Breast epithelium (tissue), 4 donors: ENCODE data around the gene RHBDF2. TPM values are rescaled to one million over a fixed set of nuclear protein-coding genes. Genes with fewer than 3 reads are reported as not detected.

ENCODE experiments used
- DNase-seq, 2 donors: peaks; one replicate each; pipeline ENCODE4 v3.0.0-alpha.2; 2019; ENCODE audit warnings: low spot score in 2 of 2
- H3K27ac ChIP-seq, 2 donors: fragments of 200-600 bp; sonication (generic) in 1 of 2; one replicate each; pipeline ENCODE4 v1.5.1; 2016 to 2019; ENCODE audit warnings: mild to moderate bottlenecking in 1 of 2
- H3K27me3 ChIP-seq, 2 donors: fragments of 200-600 bp; sonication (generic) in 1 of 2; one replicate each; pipeline versions ENCODE4 v1.5.1 to v1.6.0; 2017 to 2019; ENCODE audit warnings: control low read depth in 1 of 2, mild to moderate bottlenecking in 1 of 2
- H3K36me3 ChIP-seq: fragments of 200-600 bp; one replicate; pipeline ENCODE4 v1.5.1; 2019
- H3K4me1 ChIP-seq, 2 donors: fragments of 200-600 bp; sonication (generic); one replicate each; pipeline ENCODE4 v1.5.1; 2016 to 2019; ENCODE audit warnings: control low read depth in 1 of 2
- H3K4me3 ChIP-seq, 3 donors: fragments of 200-600 bp; sonication (generic); 1 replicate in 2 of 3; 2 replicates in 1 of 3; pipeline ENCODE4 v1.5.1; 2016 to 2019; ENCODE audit warnings: mild to moderate bottlenecking in 3 of 3, moderate library complexity in 2 of 3
- H3K9me3 ChIP-seq, 2 donors: fragments of 200-600 bp; sonication (generic) in 1 of 2; one replicate each; pipeline ENCODE4 v1.5.1; 2016 to 2019; ENCODE audit warnings: control low read depth in 1 of 2
- POLR2A ChIP-seq: fragments of 450-650 bp; IDR thresholded peaks from one replicate; pipeline ENCODE4 v1.6.1; 2016; ENCODE audit warnings: antibody characterized with exemption, mild to moderate bottlenecking, moderate library complexity
- POLR2AphosphoS5 ChIP-seq, 3 donors: sonication (generic); formaldehyde crosslinking; IDR thresholded peaks; one replicate each; pipeline ENCODE4 v1.6.1; 2017; ENCODE audit warnings: antibody characterized with exemption in 3 of 3
- intact Hi-C: fragments of 100-400 bp; cut with DNase I; formaldehyde crosslinking; loops from one replicate; pipeline ENCODE4 v1.15.1; 2023; ENCODE audit warnings: low total_unique reads
- total RNA-seq, 3 donors: library from RNA; depleted of rRNA; stranded (reverse); fragments of >200 nt; gene quantifications; one replicate each; pipeline ENCODE4 v1.1.0, GENCODE V29; 2016
- TF ChIP-seq, protein P1 (sequence below), 3 donors: fragments of 450-650 bp; IDR thresholded peaks; one replicate each; pipeline ENCODE4 v1.5.1; 2016 to 2017; ENCODE audit warnings: antibody characterized with exemption in 3 of 3, mild to moderate bottlenecking in 3 of 3, moderate library complexity in 3 of 3

The RHBDF2 gene
- total RNA-seq, 3 donors from 2014 or later, result 13.4 to 35.5 (median 26.8) TPM

DNA sequence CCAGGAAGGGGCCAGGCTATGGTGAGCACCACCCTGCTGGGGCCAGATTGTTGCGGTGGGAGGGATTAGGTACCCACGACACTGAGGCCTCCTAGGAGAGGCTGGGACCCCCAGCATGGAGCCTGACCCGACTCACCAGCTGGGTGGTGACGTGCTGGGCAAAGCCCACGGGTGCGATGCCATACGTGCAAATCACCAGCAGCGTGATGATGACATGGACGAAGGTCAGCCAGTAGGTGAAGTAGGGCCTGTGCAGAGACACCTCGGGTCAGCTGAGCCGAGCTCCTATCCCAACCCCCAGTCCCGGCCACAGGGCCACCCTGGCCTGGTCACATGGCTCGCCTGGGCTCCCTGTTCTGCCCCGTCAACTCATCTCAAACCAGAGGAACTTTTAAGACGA, 26.3 kb downstream of the RHBDF2 start:
- no peaks in the 10 kb centered on the region for H3K27me3 ChIP-seq
- H3K27ac ChIP-seq, result no peak overlapping the region
- no peak for DNase-seq
- H3K36me3 ChIP-seq, result no peaks in the 10 kb centered on the region
- TF ChIP-seq, protein P1, sequence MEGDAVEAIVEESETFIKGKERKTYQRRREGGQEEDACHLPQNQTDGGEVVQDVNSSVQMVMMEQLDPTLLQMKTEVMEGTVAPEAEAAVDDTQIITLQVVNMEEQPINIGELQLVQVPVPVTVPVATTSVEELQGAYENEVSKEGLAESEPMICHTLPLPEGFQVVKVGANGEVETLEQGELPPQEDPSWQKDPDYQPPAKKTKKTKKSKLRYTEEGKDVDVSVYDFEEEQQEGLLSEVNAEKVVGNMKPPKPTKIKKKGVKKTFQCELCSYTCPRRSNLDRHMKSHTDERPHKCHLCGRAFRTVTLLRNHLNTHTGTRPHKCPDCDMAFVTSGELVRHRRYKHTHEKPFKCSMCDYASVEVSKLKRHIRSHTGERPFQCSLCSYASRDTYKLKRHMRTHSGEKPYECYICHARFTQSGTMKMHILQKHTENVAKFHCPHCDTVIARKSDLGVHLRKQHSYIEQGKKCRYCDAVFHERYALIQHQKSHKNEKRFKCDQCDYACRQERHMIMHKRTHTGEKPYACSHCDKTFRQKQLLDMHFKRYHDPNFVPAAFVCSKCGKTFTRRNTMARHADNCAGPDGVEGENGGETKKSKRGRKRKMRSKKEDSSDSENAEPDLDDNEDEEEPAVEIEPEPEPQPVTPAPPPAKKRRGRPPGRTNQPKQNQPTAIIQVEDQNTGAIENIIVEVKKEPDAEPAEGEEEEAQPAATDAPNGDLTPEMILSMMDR (IDR thresholded peaks at IDR 0.05), result no peak
- intact Hi-C loops, result no loop called here
- H3K4me1 ChIP-seq, result no peaks in the 10 kb centered on the region
- H3K9me3 ChIP-seq, result no peaks in the 10 kb centered on the region
- H3K4me3 ChIP-seq, result no peak overlapping the region

- DNase-seq, result no peak
- intact Hi-C loops, result no loop called here
- no peak for TF ChIP-seq POLR2AphosphoS5 (IDR thresholded peaks at IDR 0.05)
- TF ChIP-seq, protein P1 (IDR thresholded peaks at IDR 0.05), result no peak
- TF ChIP-seq POLR2A, result no peak
- no peak overlapping the region for H3K27ac ChIP-seq
- H3K4me3 ChIP-seq, result no peak overlapping the region
- no peaks in the 10 kb centered on the region for H3K27me3 ChIP-seq
- H3K9me3 ChIP-seq, result no peaks in the 10 kb centered on the region
- no peaks in the 10 kb centered on the region for H3K36me3 ChIP-seq
- no peaks in the 10 kb centered on the region for H3K4me1 ChIP-seq
These were observed 27.0 kb downstream of the RHBDF2 start for GRCh38 chr17:76474238-76474637.

DNA sequence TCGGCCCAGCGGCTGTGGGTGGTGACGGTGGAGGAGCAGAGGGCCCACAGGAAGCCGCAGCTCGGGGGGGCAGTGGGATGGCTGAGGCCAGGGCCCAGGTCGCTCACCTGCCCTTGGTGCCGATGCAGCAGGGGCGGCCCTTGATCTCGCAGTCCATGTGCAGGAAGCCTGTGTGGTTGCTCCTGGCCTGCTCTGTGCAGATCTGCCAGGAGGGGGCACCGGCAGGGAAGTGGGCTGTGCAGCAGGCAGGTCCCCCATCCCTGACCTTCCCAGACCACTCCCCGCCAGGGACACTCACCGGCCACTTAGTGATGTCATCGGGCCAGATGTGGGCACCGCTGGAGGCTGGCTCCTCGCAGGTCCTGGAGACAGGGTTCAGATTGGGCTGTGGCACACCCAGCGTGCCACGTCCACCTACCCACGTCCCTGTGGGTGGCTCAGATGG, 27.7 kb downstream of the RHBDF2 start:
- H3K27ac ChIP-seq, result no peak overlapping the region
- H3K4me1 ChIP-seq, result no peaks in the 10 kb centered on the region
- no peaks in the 10 kb centered on the region for H3K36me3 ChIP-seq
- intact Hi-C loops, result no loop called here
- H3K4me3 ChIP-seq, result no peak overlapping the region
- DNase-seq, result no peak
- TF ChIP-seq, protein P1 (IDR thresholded peaks at IDR 0.05), result no peak
- TF ChIP-seq POLR2AphosphoS5 (IDR thresholded peaks at IDR 0.05) (no peak), POLR2A (no peak)
- H3K9me3 ChIP-seq, result no peaks in the 10 kb centered on the region
- H3K27me3 ChIP-seq, result no peaks in the 10 kb centered on the region

- intact Hi-C loops, result no loop called here
These were observed 28.5 kb downstream of the RHBDF2 start for GRCh38 chr17:76472726-76473125.

GRCh38 chr17:76472258-76472645, 29.0 kb downstream of the RHBDF2 start:
- TF ChIP-seq, protein P1 (IDR thresholded peaks at IDR 0.05), result no peak
- TF ChIP-seq POLR2A, result no peak
- TF ChIP-seq POLR2AphosphoS5 (IDR thresholded peaks at IDR 0.05), result no peak
- intact Hi-C loops, result no loop called here
- no peaks in the 10 kb centered on the region for H3K27me3 ChIP-seq
- no peak overlapping the region for H3K4me3 ChIP-seq
- H3K4me1 ChIP-seq, result no peaks in the 10 kb centered on the region
- H3K36me3 ChIP-seq, result no peaks in the 10 kb centered on the region
- no peak overlapping the region for H3K27ac ChIP-seq
- H3K9me3 ChIP-seq, result no peaks in the 10 kb centered on the region
- DNase-seq, result no peak

More at GRCh38 chr17:76472726-76473125, 28.5 kb downstream of the RHBDF2 start:
- TF ChIP-seq, protein P1 (IDR thresholded peaks at IDR 0.05), result no peak
- no peak for TF ChIP-seq POLR2A
- no peak for TF ChIP-seq POLR2AphosphoS5 (IDR thresholded peaks at IDR 0.05)
- no peaks in the 10 kb centered on the region for H3K9me3 ChIP-seq
- H3K27ac ChIP-seq, result no peak overlapping the region
- H3K4me1 ChIP-seq, result no peaks in the 10 kb centered on the region
- no peaks in the 10 kb centered on the region for H3K36me3 ChIP-seq
- DNase-seq, result no peak
- H3K27me3 ChIP-seq, result no peaks in the 10 kb centered on the region
- H3K4me3 ChIP-seq, result no peak overlapping the region
